H1 (cell line): ENCODE measurements around the gene MYLIP. TPM values are rescaled to one million over a fixed set of nuclear protein-coding genes. Genes with fewer than 3 reads are reported as not detected.

Source experiments
- CTCF ChIA-PET: fragments of 300-600 bp; sonication (Branson Sonifier 250); formaldehyde crosslinking; loops from one replicate; lab custom pipeline; 2021; ENCODE audit not compliant: partially characterized antibody; lab: Charles Lee
- POLR2A ChIA-PET: fragments of 300-600 bp; sonication (Branson Sonifier 250); formaldehyde crosslinking; loops from one replicate; lab custom pipeline; 2021; ENCODE audit warnings: inconsistent platforms; ENCODE audit not compliant: partially characterized antibody; lab: Charles Lee
- DNase-seq, 2 experiments: peaks; one replicate each; pipeline versions ENCODE4 v3.0.0 to v3.0.0-alpha.2; 2010 to 2022; ENCODE audit warnings: low spot score in 2 of 2, low read depth in 1 of 2, mixed read lengths in 1 of 2
- FAIRE-seq: peaks from 2 replicates; lab custom pipeline; 2011; peaks lifted over from hg19 to GRCh38; lab: Jason Lieb, UNC
- H2AFZ ChIP-seq: 2 replicates; pipeline ENCODE4 v1.8.1; 2012; ENCODE audit warnings: low read length, inconsistent platforms
- H2AK5ac ChIP-seq: 2 replicates; pipeline ENCODE4 v1.6.1; 2013; ENCODE audit warnings: low read depth, low read length
- H2BK120ac ChIP-seq: replicated peaks from 2 replicates; pipeline ENCODE3; 2013; ENCODE audit warnings: low read depth, low read length, inconsistent platforms
- H2BK12ac ChIP-seq: 2 replicates; pipeline ENCODE4 v1.6.1; 2013; ENCODE audit warnings: low read depth, low read length
- H2BK15ac ChIP-seq: 2 replicates; pipeline ENCODE4 v1.6.1; 2013; ENCODE audit warnings: low read length
- H2BK20ac ChIP-seq: 2 replicates; pipeline ENCODE4 v1.6.1; 2013; ENCODE audit warnings: low read length
- H2BK5ac ChIP-seq: 2 replicates; pipeline ENCODE4 v1.6.1; 2013; ENCODE audit warnings: low read depth, low read length
- H3K14ac ChIP-seq: 2 replicates; pipeline ENCODE4 v1.6.1; 2013; ENCODE audit warnings: inconsistent platforms; ENCODE audit not compliant: insufficient read length
- H3K18ac ChIP-seq: 2 replicates; pipeline ENCODE4 v1.6.1; 2013; ENCODE audit warnings: low read length; ENCODE audit errors: extremely low read depth
- H3K23ac ChIP-seq: 2 replicates; pipeline ENCODE4 v1.6.1; 2013; ENCODE audit warnings: inconsistent platforms; ENCODE audit not compliant: insufficient read length
- H3K23me2 ChIP-seq: 2 replicates; pipeline ENCODE4 v1.6.1; 2013; ENCODE audit warnings: low read depth, low read length
- H3K27ac ChIP-seq: 2 replicates; pipeline ENCODE4 v1.6.1; 2011; ENCODE audit warnings: low read depth, low read length, inconsistent platforms
- H3K27me3 ChIP-seq, 4 experiments: replicated peaks in 1 of 4; 1 replicate in 1 of 4; 2 replicates in 3 of 4; pipeline versions ENCODE4 v1.6.1 to v1.8.1; 2011 to 2013; ENCODE audit warnings: low read length in 3 of 4, mild to moderate bottlenecking in 3 of 4, inconsistent platforms in 2 of 4, mixed read lengths in 2 of 4, moderate library complexity in 1 of 4; ENCODE audit not compliant: control insufficient read depth in 3 of 4, insufficient read depth in 3 of 4; ENCODE audit errors: extremely low read depth in 1 of 4
- H3K36me3 ChIP-seq, 4 experiments: 2 replicates each; pipeline versions ENCODE4 v1.6.1 to v1.8.1; 2011 to 2013; ENCODE audit warnings: mild to moderate bottlenecking in 4 of 4, low read length in 3 of 4, moderate library complexity in 2 of 4, control low read depth in 1 of 4, inconsistent platforms in 1 of 4; ENCODE audit not compliant: insufficient read depth in 4 of 4, control insufficient read depth in 2 of 4
- H3K4ac ChIP-seq: replicated peaks from 2 replicates; pipeline ENCODE3; 2013; ENCODE audit warnings: low read length, low read depth, mixed read lengths, inconsistent platforms; ENCODE audit not compliant: insufficient read length
- H3K4me1 ChIP-seq, 4 experiments: replicated peaks in 1 of 4; 1 replicate in 1 of 4; 2 replicates in 3 of 4; pipeline versions ENCODE4 v1.6.1 to v1.8.1; 2011 to 2013; ENCODE audit warnings: low read length in 3 of 4, inconsistent platforms in 2 of 4, mixed read lengths in 1 of 4; ENCODE audit not compliant: insufficient read depth in 4 of 4, control insufficient read depth in 3 of 4
- H3K4me2 ChIP-seq, 2 experiments: 2 replicates each; pipeline versions ENCODE4 v1.6.1 to v1.8.1; 2011 to 2013; ENCODE audit warnings: low read depth in 2 of 2, low read length in 2 of 2, control low read depth in 1 of 2, inconsistent platforms in 1 of 2, mild to moderate bottlenecking in 1 of 2; ENCODE audit not compliant: insufficient read depth in 1 of 2
- H3K4me3 ChIP-seq, 4 experiments: fragments of 200-600, 300-600 bp in 1 of 4; sonication (generic), shearing (Covaris generic), sonication (Bioruptor Twin) in 1 of 4; 2 replicates each; pipeline versions ENCODE4 v1.5.1 to v1.8.1; 2011 to 2016; ENCODE audit warnings: low read length in 4 of 4, low read depth in 3 of 4, control low read depth in 2 of 4, inconsistent platforms in 2 of 4, mild to moderate bottlenecking in 2 of 4, mixed read lengths in 1 of 4, moderate library complexity in 1 of 4; ENCODE audit not compliant: insufficient read depth in 2 of 4; ENCODE audit errors: extremely low read depth in 1 of 4
- H3K56ac ChIP-seq: replicated peaks from 2 replicates; pipeline ENCODE3; 2013; ENCODE audit warnings: low read depth, mild to moderate bottlenecking, mixed read lengths, low read length, inconsistent platforms; ENCODE audit not compliant: insufficient read length
- H3K79me1 ChIP-seq: 2 replicates; pipeline ENCODE4 v1.6.1; 2013; ENCODE audit warnings: low read depth, low read length, control low read depth
- H3K79me2 ChIP-seq, 2 experiments: 2 replicates each; pipeline versions ENCODE4 v1.6.1 to v1.8.1; 2012 to 2013; ENCODE audit warnings: low read length in 2 of 2, mild to moderate bottlenecking in 2 of 2, inconsistent platforms in 1 of 2; ENCODE audit not compliant: insufficient read depth in 2 of 2, control insufficient read depth in 1 of 2
- H3K9ac ChIP-seq, 4 experiments: replicated peaks in 1 of 4; 1 replicate in 1 of 4; 2 replicates in 3 of 4; pipeline versions ENCODE4 v1.6.1 to v1.8.1; 2011 to 2013; ENCODE audit warnings: low read depth in 3 of 4, low read length in 3 of 4, control low read depth in 2 of 4, mild to moderate bottlenecking in 2 of 4, moderate library complexity in 2 of 4, inconsistent platforms in 1 of 4; ENCODE audit errors: extremely low read depth in 1 of 4
- H3K9me3 ChIP-seq, 2 experiments: 2 replicates each; pipeline versions ENCODE4 v1.6.1 to v1.8.1; 2012 to 2013; ENCODE audit warnings: mild to moderate bottlenecking in 2 of 2, moderate library complexity in 2 of 2, control low read depth in 1 of 2, inconsistent platforms in 1 of 2, low read depth in 1 of 2, low read length in 1 of 2, mixed read lengths in 1 of 2; ENCODE audit not compliant: insufficient read depth in 2 of 2
- H4K20me1 ChIP-seq, 2 experiments: replicated peaks in 1 of 2; 2 replicates each; pipeline versions ENCODE3 to v1.8.1; 2011 to 2013; ENCODE audit warnings: inconsistent platforms in 2 of 2, low read length in 2 of 2, mild to moderate bottlenecking in 1 of 2; ENCODE audit not compliant: insufficient read depth in 2 of 2, control insufficient read depth in 1 of 2
- H4K5ac ChIP-seq: 2 replicates; pipeline ENCODE4 v1.6.1; 2013; ENCODE audit warnings: low read length, low read depth, mixed read lengths, inconsistent platforms; ENCODE audit not compliant: insufficient read length
- H4K8ac ChIP-seq: 2 replicates; pipeline ENCODE4 v1.8.0; 2013; ENCODE audit warnings: mild to moderate bottlenecking, moderate library complexity, low read length, inconsistent platforms; ENCODE audit not compliant: insufficient read depth; ENCODE audit errors: extremely low read depth
- H4K91ac ChIP-seq: replicated peaks from 2 replicates; pipeline ENCODE3; 2013; ENCODE audit warnings: low read length, mixed read lengths, inconsistent platforms; ENCODE audit not compliant: insufficient read length
- ATF3 ChIP-seq: IDR thresholded peaks from 2 replicates; pipeline ENCODE4 v1.6.1; 2011; ENCODE audit warnings: low read depth, mild to moderate bottlenecking, low read length; ENCODE audit not compliant: insufficient read depth
- EP300 ChIP-seq, 2 experiments: IDR thresholded peaks; 1 replicate in 1 of 2; 2 replicates in 1 of 2; pipeline ENCODE4 v1.6.1; 2011 to 2012; ENCODE audit warnings: low read depth in 2 of 2, low read length in 2 of 2, mild to moderate bottlenecking in 2 of 2, borderline replicate concordance in 1 of 2, inconsistent platforms in 1 of 2, moderate library complexity in 1 of 2
- HDAC2 ChIP-seq, 2 experiments: fragments of 300-600 bp in 1 of 2; sonication (generic) in 1 of 2; IDR thresholded peaks; 2 replicates each; pipeline ENCODE4 v1.6.1; 2011 to 2012; ENCODE audit warnings: low read depth in 2 of 2, low read length in 2 of 2, mild to moderate bottlenecking in 2 of 2, moderate library complexity in 2 of 2, borderline replicate concordance in 1 of 2, inconsistent platforms in 1 of 2
- KDM1A ChIP-seq: fragments of 200-600, 300-600 bp; sonication (generic); IDR thresholded peaks from 2 replicates; pipeline ENCODE4 v1.7.1; 2016; ENCODE audit warnings: mild to moderate bottlenecking, low read length, borderline replicate concordance
- POLR2A ChIP-seq, 2 experiments: IDR thresholded peaks; 1 replicate in 1 of 2; 2 replicates in 1 of 2; pipeline ENCODE4 v1.6.1; 2011; ENCODE audit warnings: low read depth in 2 of 2, low read length in 2 of 2, mild to moderate bottlenecking in 2 of 2; ENCODE audit errors: control extremely low read depth in 1 of 2
- RBBP5 ChIP-seq: IDR thresholded peaks from 2 replicates; pipeline ENCODE4 v1.7.1; 2012; ENCODE audit warnings: low read depth, mild to moderate bottlenecking, inconsistent platforms, low read length, moderate library complexity, borderline replicate concordance
- SAP30 ChIP-seq: fragments of 300-600 bp; sonication (generic); IDR thresholded peaks from 2 replicates; pipeline ENCODE4 v1.7.1; 2012; ENCODE audit warnings: low read length, moderate library complexity, mild to moderate bottlenecking, inconsistent platforms; ENCODE audit not compliant: insufficient read depth, insufficient replicate concordance
- SP2 ChIP-seq: IDR thresholded peaks from 2 replicates; pipeline ENCODE4 v1.6.1; 2012; ENCODE audit warnings: mild to moderate bottlenecking, low read length, inconsistent platforms
- whole genome bisulfite sequencing, 2 experiments: shearing (Covaris generic) in 1 of 2; methylation state at CpG; one replicate each; pipeline versions ENCODE4 v1.1.6 to v1.1.7; 2013 to 2015; ENCODE audit warnings: low lambda C conversion rate in 2 of 2, mixed read lengths in 2 of 2, inconsistent platforms in 1 of 2, low coverage in 1 of 2, missing lambda C conversion rate in 1 of 2; ENCODE audit not compliant: insufficient replicate concordance in 2 of 2, insufficient coverage in 1 of 2, insufficient read length in 1 of 2; ENCODE audit errors: extremely low coverage in 1 of 2, missing lambda C conversion rate in 1 of 2; 5-methylcytosine and 5-hydroxymethylcytosine counted together
- polyA plus RNA-seq, 7 experiments: library from polyadenylated mRNA; depleted of rRNA in 3 of 7; stranded (reverse) in 5 of 7; unstranded in 2 of 7; fragments of >200 nt in 5 of 7; fragments of 200-250 nt in 2 of 7; gene quantifications; 1 replicate in 5 of 7; 2 replicates in 1 of 7; 4 replicates in 1 of 7; pipeline versions ENCODE4 v1.2.1 to v1.2.3, GENCODE V29; 2011 to 2013; ENCODE audit warnings: missing spikeins in 2 of 7, mixed read lengths in 2 of 7
- total RNA-seq: library from RNA; stranded (reverse); fragmentation: NEBNext Ultra II Directional; extraction: Animal tissue kit (Norgen Biotek cat#: 25700); gene quantifications from 2 replicates; pipeline ENCODE4 v1.2.1, GENCODE V29; 2021

The MYLIP gene
- total and polyA plus RNA-seq, 2 of the 8 experiments (the other 6 are each of a cell fraction or from before 2014, with no cell fraction given): 21.1 to 26.9 TPM

- no peak overlapping the region for H4K5ac ChIP-seq
- H4K91ac ChIP-seq: no peak overlapping the region
- no peak overlapping the region for H3K4ac ChIP-seq
- H3K4me1 ChIP-seq: no peaks in the 10 kb centered on the region
- CTCF ChIA-PET: interaction anchor here (0.6 kb wide), 1 partner anchor 355 kb away, joined by 3 read pairs; no protein-coding TSS in a partner anchor
- H2BK5ac ChIP-seq: no peak overlapping the region
- H3K79me1 ChIP-seq: no peaks in the 10 kb centered on the region
- no peaks in the 10 kb centered on the region for H4K20me1 ChIP-seq
- FAIRE-seq: no peak
- H2BK120ac ChIP-seq: no peak overlapping the region
- H2AK5ac ChIP-seq: no peak overlapping the region
- H3K18ac ChIP-seq: no peak overlapping the region
- H2AFZ ChIP-seq: no peak overlapping the region
- no peaks in the 10 kb centered on the region for H3K79me2 ChIP-seq
- no peaks in the 10 kb centered on the region for H3K27me3 ChIP-seq
- no peak overlapping the region for H3K14ac ChIP-seq
- DNase-seq: no peak
- TF ChIP-seq SAP30 (no peak), POLR2A (IDR thresholded peaks at IDR 0.05; ENCODE audit: control extremely low read depth in 1 of 2, low read depth in 2 of 2, low read length in 2 of 2) (no peak), EP300 (IDR thresholded peaks at IDR 0.05; ENCODE audit: borderline replicate concordance in 1 of 2, low read depth in 2 of 2, low read length in 2 of 2) (no peak), SP2 (no peak), KDM1A (no peak), RBBP5 (no peak), HDAC2 (IDR thresholded peaks at IDR 0.05; ENCODE audit: borderline replicate concordance in 1 of 2, low read depth in 2 of 2, low read length in 2 of 2) (no peak), ATF3 (no peak)
- no peak overlapping the region for H2BK12ac ChIP-seq
- H3K23ac ChIP-seq: no peak overlapping the region
- no peaks in the 10 kb centered on the region; a peak in 1 of 8 replicates for H3K36me3 ChIP-seq
- no peak overlapping the region for H2BK15ac ChIP-seq
- H4K8ac ChIP-seq: no peak overlapping the region
- H3K4me2 ChIP-seq: no peak overlapping the region
- no peak overlapping the region for H2BK20ac ChIP-seq
- WGBS, 2 experiments: 91% methylated on average over 3 of the region's 3 CpGs; no CpG with 5 or more reads in 1 of the 2 experiments
- H3K9ac ChIP-seq: no peak overlapping the region
- no peaks in the 10 kb centered on the region; the same call in 1 of the 2 replicates for H3K23me2 ChIP-seq
- POLR2A ChIA-PET: interaction anchor here (1.4 kb wide), 1 partner anchor 18 kb away, joined by 3 read pairs; no protein-coding TSS in a partner anchor
- no peaks in the 10 kb centered on the region for H3K9me3 ChIP-seq
- no peak overlapping the region for H3K56ac ChIP-seq
- no peak overlapping the region for H3K4me3 ChIP-seq
- no peak overlapping the region for H3K27ac ChIP-seq
These were observed 40.5 kb upstream of the MYLIP start for GRCh38 chr6:16088409-16088808.
